SK-N-SH (cell line): ENCODE results near the gene SRP14. TPM values are rescaled to one million over a fixed set of nuclear protein-coding genes. Genes with fewer than 3 reads are reported as not detected.

Experiments
- CTCF ChIA-PET: fragments of 300-600, 350-600 bp; formaldehyde crosslinking; extraction: SDS; loops from one replicate; lab custom pipeline; 2021; lab: Yijun Ruan, JAX
- POLR2A ChIA-PET: fragments of 350-600 bp; sonication (Branson Sonifier 250); formaldehyde crosslinking; extraction: SDS; loops from one replicate; lab custom pipeline; 2020; ENCODE audit warnings: antibody characterized with exemption, inconsistent platforms; lab: Yijun Ruan, JAX
- DNase-seq: peaks from one replicate; pipeline ENCODE4 v3.0.0; 2012
- H2AFZ ChIP-seq: fragments of 200-600 bp; sonication (generic); 2 replicates; pipeline ENCODE4 v1.8.1; 2016; ENCODE audit warnings: antibody characterized with exemption, mild to moderate bottlenecking, low read depth
- H3F3A ChIP-seq: fragments of 200-600 bp; sonication (generic); replicated peaks from 2 replicates; pipeline ENCODE3; 2016; ENCODE audit warnings: antibody characterized with exemption, mild to moderate bottlenecking; ENCODE audit not compliant: insufficient read depth
- H3K27ac ChIP-seq, 2 experiments: fragments of 200-500 bp in 1 of 2; fragments of 200-600 bp in 1 of 2; sonication (Bioruptor generic) in 1 of 2; sonication (generic), shearing (Covaris generic) in 1 of 2; 2 replicates each; pipeline versions ENCODE4 v1.5.1 to v1.6.1; 2014 to 2016; ENCODE audit warnings: low read depth in 2 of 2, inconsistent platforms in 1 of 2, low read length in 1 of 2, mild to moderate bottlenecking in 1 of 2, mixed read lengths in 1 of 2
- H3K27me3 ChIP-seq: fragments of 200-600 bp; sonication (generic), shearing (Covaris generic); 2 replicates; pipeline ENCODE4 v1.6.1; 2016; ENCODE audit warnings: mixed run types; ENCODE audit not compliant: insufficient read depth
- H3K36me3 ChIP-seq, 2 experiments: fragments of 200-500 bp in 1 of 2; fragments of 200-600 bp in 1 of 2; sonication (Bioruptor generic) in 1 of 2; sonication (generic) in 1 of 2; replicated peaks in 1 of 2; 2 replicates each; pipeline versions ENCODE3 to v1.5.1; 2014 to 2016; ENCODE audit warnings: low read length in 1 of 2, mild to moderate bottlenecking in 1 of 2; ENCODE audit not compliant: insufficient read depth in 2 of 2, control insufficient read depth in 1 of 2
- H3K4me1 ChIP-seq, 2 experiments: fragments of 200-500 bp in 1 of 2; fragments of 200-600 bp in 1 of 2; sonication (Bioruptor generic) in 1 of 2; sonication (generic), shearing (Covaris generic) in 1 of 2; 2 replicates each; pipeline versions ENCODE4 v1.5.1 to v1.6.1; 2014 to 2016; ENCODE audit warnings: low read depth in 1 of 2, low read length in 1 of 2, mixed run types in 1 of 2; ENCODE audit not compliant: insufficient read depth in 2 of 2, control insufficient read depth in 1 of 2
- H3K4me2 ChIP-seq: fragments of 200-600 bp; sonication (generic), shearing (Covaris generic); 2 replicates; pipeline ENCODE4 v1.6.1; 2017; ENCODE audit warnings: mixed run types
- H3K4me3 ChIP-seq, 2 experiments: fragments of 200-500 bp in 1 of 2; fragments of 200-600 bp in 1 of 2; sonication (Bioruptor generic) in 1 of 2; sonication (generic), shearing (Covaris generic) in 1 of 2; 2 replicates each; pipeline versions ENCODE4 v1.5.1 to v1.8.1; 2014 to 2016; ENCODE audit warnings: low read depth in 2 of 2, inconsistent platforms in 1 of 2, low read length in 1 of 2, mild to moderate bottlenecking in 1 of 2, mixed read lengths in 1 of 2, moderate library complexity in 1 of 2
- H3K79me2 ChIP-seq: fragments of 200-600 bp; sonication (generic); 2 replicates; pipeline ENCODE4 v1.8.1; 2017; ENCODE audit warnings: mild to moderate bottlenecking; ENCODE audit not compliant: insufficient read depth
- H3K9ac ChIP-seq: fragments of 200-600 bp; sonication (generic); 2 replicates; pipeline ENCODE4 v1.6.1; 2017; ENCODE audit warnings: mixed run types
- H3K9me2 ChIP-seq: fragments of 200-600 bp; sonication (generic); 2 replicates; pipeline ENCODE4 v1.6.1; 2017; ENCODE audit warnings: mixed run types
- H3K9me3 ChIP-seq: fragments of 200-600 bp; sonication (generic); 2 replicates; pipeline ENCODE4 v1.6.1; 2017; ENCODE audit warnings: mixed run types, mild to moderate bottlenecking, moderate library complexity
- H4K20me1 ChIP-seq: fragments of 200-600 bp; sonication (generic); 2 replicates; pipeline ENCODE4 v1.6.1; 2017; ENCODE audit warnings: mild to moderate bottlenecking, mixed run types; ENCODE audit not compliant: insufficient read depth
- CTCF ChIP-seq: fragments of 200-600 bp; sonication (generic); IDR thresholded peaks from 2 replicates; pipeline ENCODE4 v1.6.1; 2017; ENCODE audit warnings: antibody characterized with exemption, mild to moderate bottlenecking, moderate library complexity
- ELF1 ChIP-seq: IDR thresholded peaks from 2 replicates; pipeline ENCODE4 v1.4.0; 2012
- EP300 ChIP-seq, 2 experiments: IDR thresholded peaks; 2 replicates each; pipeline versions ENCODE4 v1.4.0 to v1.6.1; 2012; ENCODE audit warnings: borderline replicate concordance in 1 of 2, low read depth in 1 of 2, low read length in 1 of 2
- FOXM1 ChIP-seq: IDR thresholded peaks from 2 replicates; pipeline ENCODE4 v1.4.0; 2012; ENCODE audit warnings: low read depth, mild to moderate bottlenecking
- IRF3 ChIP-seq: fragments of 150-350 bp; IDR thresholded peaks from 2 replicates; pipeline ENCODE4 v1.6.1; 2016; ENCODE audit warnings: mild to moderate bottlenecking, low read depth, low read length
- JUND ChIP-seq: IDR thresholded peaks from 2 replicates; pipeline ENCODE4 v1.4.0; 2012
- MAX ChIP-seq: IDR thresholded peaks from 2 replicates; pipeline ENCODE4 v1.4.0; 2012; ENCODE audit warnings: low read depth
- MEF2A ChIP-seq: IDR thresholded peaks from 2 replicates; pipeline ENCODE4 v1.4.0; 2012; ENCODE audit warnings: low read depth, borderline replicate concordance
- MXI1 ChIP-seq: IDR thresholded peaks from 2 replicates; pipeline ENCODE4 v1.6.1; 2012; ENCODE audit warnings: mild to moderate bottlenecking, low read depth, low read length, improper control_type of control experiment
- NFIC ChIP-seq: IDR thresholded peaks from 2 replicates; pipeline ENCODE4 v1.4.0; 2012; ENCODE audit warnings: borderline replicate concordance
- POLR2AphosphoS5 ChIP-seq: IDR thresholded peaks from 2 replicates; pipeline ENCODE4 v1.6.1; 2012; ENCODE audit warnings: low read depth, low read length
- RAD21 ChIP-seq: IDR thresholded peaks from 2 replicates; pipeline ENCODE4 v1.6.1; 2012; ENCODE audit warnings: mild to moderate bottlenecking, low read length
- RCOR1 ChIP-seq: fragments of 150-350 bp; IDR thresholded peaks from 2 replicates; pipeline ENCODE4 v1.6.1; 2017; ENCODE audit warnings: antibody characterized with exemption, low read length
- SMC3 ChIP-seq: IDR thresholded peaks from 2 replicates; pipeline ENCODE4 v1.6.1; 2012; ENCODE audit warnings: low read depth, low read length, improper control_type of control experiment
- TAF1 ChIP-seq: IDR thresholded peaks from 2 replicates; pipeline ENCODE4 v1.6.1; 2012; ENCODE audit warnings: low read depth, mild to moderate bottlenecking, low read length, moderate library complexity, borderline replicate concordance
- TEAD4 ChIP-seq: IDR thresholded peaks from 2 replicates; pipeline ENCODE4 v1.4.0; 2012; ENCODE audit warnings: mild to moderate bottlenecking, borderline replicate concordance; ENCODE audit not compliant: insufficient read depth
- USF1 ChIP-seq: IDR thresholded peaks from 2 replicates; pipeline ENCODE4 v1.4.0; 2012; ENCODE audit warnings: low read depth, borderline replicate concordance
- USF2 ChIP-seq: fragments of 150-350 bp; IDR thresholded peaks from 2 replicates; pipeline ENCODE4 v1.6.1; 2017; ENCODE audit warnings: antibody characterized with exemption, low read length, low read depth, borderline replicate concordance
- WGBS: methylation state at CpG from one replicate; pipeline ENCODE4 v1.1.6; 2017; ENCODE audit warnings: low lambda C conversion rate; 5-methylcytosine and 5-hydroxymethylcytosine counted together
- polyA plus RNA-seq, 3 experiments: library from polyadenylated mRNA; depleted of rRNA; stranded (reverse); fragments of >200 nt; gene quantifications; 2 replicates each; pipeline ENCODE4 v1.2.3, GENCODE V29; 2012

The SRP14 gene
- polyA plus RNA-seq, 1 of the 3 experiments (the other 2 are of a cell fraction) = 489 TPM

GRCh38 chr15:40065166-40065565, 26.2 kb upstream of the SRP14 start:
- no peaks in the 10 kb centered on the region for H3K9me3 ChIP-seq
- H4K20me1 ChIP-seq = no peaks in the 10 kb centered on the region
- H3K4me3 ChIP-seq = no peak overlapping the region
- TF ChIP-seq EP300 (IDR thresholded peaks at IDR 0.05; ENCODE audit: borderline replicate concordance in 1 of 2, low read depth in 1 of 2, low read length in 1 of 2) = peak in 1 of 2 experiments; percentile 47; a peak in 1 of 4 replicates
- no peak for TF ChIP-seq MAX
- TF ChIP-seq, all 33 proteins: peak for 1
- no peaks in the 10 kb centered on the region for H3K9me2 ChIP-seq
- no peak for DNase-seq
- H3K36me3 ChIP-seq = no peaks in the 10 kb centered on the region
- H3K79me2 ChIP-seq = no peaks in the 10 kb centered on the region
- no peaks in the 10 kb centered on the region for H3F3A ChIP-seq
- no peaks in the 10 kb centered on the region for H3K27me3 ChIP-seq
- WGBS = 58% methylated on average over 2 of the region's 3 CpGs
- peak overlapping the region in 1 of 2 experiments; percentile 89; a peak in 2 of 4 replicates for H3K27ac ChIP-seq
- ChIA-PET POLR2A (no interaction called here), CTCF (interaction anchor here (1.4 kb wide), 1 partner anchor 10 kb away, joined by 5 read pairs; no protein-coding TSS in a partner anchor)
- H3K9ac ChIP-seq = no peak overlapping the region
- H3K4me2 ChIP-seq = no peak overlapping the region
- no peak overlapping the region for H2AFZ ChIP-seq
- H3K4me1 ChIP-seq = peaks cover 17 to 36% of the 10 kb centered on the region in 2 experiments

- H3F3A ChIP-seq = no peaks in the 10 kb centered on the region
- no peaks in the 10 kb centered on the region for H3K79me2 ChIP-seq
- no peaks in the 10 kb centered on the region for H4K20me1 ChIP-seq
- peaks cover 13 to 28% of the 10 kb centered on the region in 2 experiments for H3K4me1 ChIP-seq
- H3K9me2 ChIP-seq = no peaks in the 10 kb centered on the region
- TF ChIP-seq NFIC (no peak), MEF2A (no peak), MXI1 (no peak), FOXM1 (no peak), TAF1 (no peak), JUND (no peak), RAD21 (no peak), USF2 (no peak), SMC3 (no peak), USF1 (no peak), IRF3 (no peak), POLR2AphosphoS5 (no peak), CTCF (no peak), EP300 (IDR thresholded peaks at IDR 0.05; ENCODE audit: borderline replicate concordance in 1 of 2, low read depth in 1 of 2, low read length in 1 of 2) (no peak), ELF1 (no peak), RCOR1 (no peak), TEAD4 (no peak)
- ChIA-PET POLR2A (no interaction called here), CTCF (no interaction called here)
- H3K9ac ChIP-seq = no peak overlapping the region
- H3K27me3 ChIP-seq = no peaks in the 10 kb centered on the region
- no peaks in the 10 kb centered on the region for H3K9me3 ChIP-seq
- H3K27ac ChIP-seq = peak overlapping the region in 1 of 2 experiments; percentile 89; a peak in 2 of 4 replicates
- no peak overlapping the region for H3K4me3 ChIP-seq
- no peak for DNase-seq
- 91% methylated on average over 7 of the region's 8 CpGs for WGBS
- no peak overlapping the region; the same call in 1 of the 2 replicates for H3K4me2 ChIP-seq
- H3K36me3 ChIP-seq = no peaks in the 10 kb centered on the region
- H2AFZ ChIP-seq = no peak overlapping the region
These were observed 25.4 kb upstream of the SRP14 start for GRCh38 chr15:40064231-40064894.
